Stimulated activated CD8-positive, alpha-beta memory T cell treated with anti-CD3 and anti-CD28 coated beads, Interleukin-7, amount 100 ng/mL, for 1 hour (primary cell): ENCODE measurements around the gene HIP1.
"Not testable (repeated sequence)": the region's sequence is repeated elsewhere in the genome, so short reads cannot be mapped to it uniquely, and the experiment has no call there.

Experiments
- DNase-seq, 2 donors: peaks; one replicate each; pipeline ENCODE4 v3.0.0-alpha.2; 2020; ENCODE audit warnings: low read depth in 2 of 2

The HIP1 gene

GRCh38 chr7:75575488-75576121 is 163.1 kb downstream of the HIP1 start:
- DNase-seq: no peak

GRCh38 chr7:75573477-75574019 is 165.2 kb downstream of the HIP1 start:
- no peak for DNase-seq

- no peak for DNase-seq
Observed at GRCh38 chr7:75572814-75573213, 165.9 kb downstream of the HIP1 start.

- DNase-seq: no peak
Observed at GRCh38 chr7:75572396-75572795, 166.3 kb downstream of the HIP1 start.

GRCh38 chr7:75571209-75571608 is 167.5 kb downstream of the HIP1 start:
- DNase-seq: no peak

GRCh38 chr7:75569629-75570282 is 169.0 kb downstream of the HIP1 start:
- not testable (repeated sequence) for DNase-seq

GRCh38 chr7:75567948-75568595 is 170.7 kb downstream of the HIP1 start:
- no peak for DNase-seq

GRCh38 chr7:75565132-75565837 is 173.5 kb downstream of the HIP1 start:
- no peak for DNase-seq

GRCh38 chr7:75563171-75563570 is 175.6 kb downstream of the HIP1 start:
- no peak for DNase-seq

- no peak for DNase-seq
Observed at GRCh38 chr7:75559976-75560365, 178.8 kb downstream of the HIP1 start.

GRCh38 chr7:75559355-75559975 is 179.3 kb downstream of the HIP1 start:
- DNase-seq: no peak

- DNase-seq: not testable (repeated sequence)
Observed at GRCh38 chr7:75556835-75557234, 181.9 kb downstream of the HIP1 start.

- no peak for DNase-seq
Observed at GRCh38 chr7:75555736-75556135, 183.0 kb downstream of the HIP1 start.

- DNase-seq: no peak
Observed at GRCh38 chr7:75546237-75547015, 192.3 kb downstream of the HIP1 start.

- no peak for DNase-seq
Observed at GRCh38 chr7:75537731-75538130, 201.0 kb downstream of the HIP1 start.

- DNase-seq: no peak
Observed at GRCh38 chr7:75536940-75537538, 201.7 kb downstream of the HIP1 start.

- DNase-seq: no peak
Observed at GRCh38 chr7:75536491-75536890, 202.2 kb downstream of the HIP1 start.

GRCh38 chr7:75534727-75535307 is 203.9 kb downstream of the HIP1 start:
- no peak for DNase-seq

GRCh38 chr7:75533926-75534325 is 204.8 kb downstream of the HIP1 start:
- DNase-seq: no peak

- DNase-seq: no peak
Observed at GRCh38 chr7:75532639-75533038, 206.1 kb downstream of the HIP1 start.
